Uterus (tissue), 4 donors: ENCODE results near the gene PVR. TPM values are rescaled to one million over a fixed set of nuclear protein-coding genes. Genes with fewer than 3 reads are reported as not detected.
"Not testable (repeated sequence)": the region's sequence is repeated elsewhere in the genome, so short reads cannot be mapped to it uniquely, and the experiment has no call there.

Source experiments
- DNase-seq, 2 donors: peaks; one replicate each; pipeline ENCODE4 v3.0.0-alpha.2; 2019 to 2020
- H3K27ac ChIP-seq, 2 donors: fragments of 200-600 bp; sonication (generic); 1 replicate in 1 of 2; 2 replicates in 1 of 2; pipeline ENCODE4 v1.5.1; 2016 to 2018
- H3K27me3 ChIP-seq, 2 donors: fragments of 200-600 bp; sonication (generic); one replicate each; pipeline ENCODE4 v1.5.1; 2018 to 2019; ENCODE audit warnings: control low read depth in 1 of 2
- H3K36me3 ChIP-seq, 2 donors: fragments of 200-600 bp; sonication (generic); one replicate each; pipeline ENCODE4 v1.5.1; 2019; ENCODE audit warnings: control low read depth in 1 of 2
- H3K4me1 ChIP-seq, 2 donors: fragments of 200-600 bp; sonication (generic); one replicate each; pipeline ENCODE4 v1.5.1; 2018 to 2019; ENCODE audit warnings: control low read depth in 1 of 2
- H3K4me3 ChIP-seq, 2 donors: fragments of 200-600 bp; sonication (generic); 1 replicate in 1 of 2; 2 replicates in 1 of 2; pipeline ENCODE4 v1.5.1; 2018 to 2019; ENCODE audit warnings: mild to moderate bottlenecking in 1 of 2
- H3K9me3 ChIP-seq, 2 donors: fragments of 200-600 bp; sonication (generic); one replicate each; pipeline ENCODE4 v1.5.1; 2019; ENCODE audit warnings: control low read depth in 1 of 2
- POLR2A ChIP-seq, 2 donors: fragments of 450-650 bp; IDR thresholded peaks; one replicate each; pipeline ENCODE4 v1.6.1; 2016; ENCODE audit warnings: antibody characterized with exemption in 2 of 2, mild to moderate bottlenecking in 1 of 2, moderate library complexity in 1 of 2
- intact Hi-C: fragments of 100-400 bp; cut with DNase I; formaldehyde crosslinking; loops from one replicate; pipeline ENCODE4 v1.15.1; 2023; ENCODE audit warnings: low total_unique reads
- total RNA-seq, 4 donors: library from RNA; depleted of rRNA in 3 of 4; stranded (reverse); fragments of >200 nt in 3 of 4; gene quantifications; one replicate each; pipeline versions ENCODE4 v1.1.0 to v1.2.4, GENCODE V29; 2014 to 2023
- TF ChIP-seq, protein P1 (sequence below), 4 experiments: fragments of 200-600 bp in 2 of 4; fragments of 450-650 bp in 2 of 4; sonication (generic) in 2 of 4; IDR thresholded peaks; one replicate each; pipeline ENCODE4 v1.5.1; 2016 to 2019; ENCODE audit warnings: antibody characterized with exemption in 4 of 4, mild to moderate bottlenecking in 2 of 4, moderate library complexity in 1 of 4
- donor health status: DM: yes; HTN: yes; CAD: no.

The PVR gene
- total RNA-seq, 4 donors from 2014 or later, result 7.9 to 45.3 (median 28.0) TPM

DNA sequence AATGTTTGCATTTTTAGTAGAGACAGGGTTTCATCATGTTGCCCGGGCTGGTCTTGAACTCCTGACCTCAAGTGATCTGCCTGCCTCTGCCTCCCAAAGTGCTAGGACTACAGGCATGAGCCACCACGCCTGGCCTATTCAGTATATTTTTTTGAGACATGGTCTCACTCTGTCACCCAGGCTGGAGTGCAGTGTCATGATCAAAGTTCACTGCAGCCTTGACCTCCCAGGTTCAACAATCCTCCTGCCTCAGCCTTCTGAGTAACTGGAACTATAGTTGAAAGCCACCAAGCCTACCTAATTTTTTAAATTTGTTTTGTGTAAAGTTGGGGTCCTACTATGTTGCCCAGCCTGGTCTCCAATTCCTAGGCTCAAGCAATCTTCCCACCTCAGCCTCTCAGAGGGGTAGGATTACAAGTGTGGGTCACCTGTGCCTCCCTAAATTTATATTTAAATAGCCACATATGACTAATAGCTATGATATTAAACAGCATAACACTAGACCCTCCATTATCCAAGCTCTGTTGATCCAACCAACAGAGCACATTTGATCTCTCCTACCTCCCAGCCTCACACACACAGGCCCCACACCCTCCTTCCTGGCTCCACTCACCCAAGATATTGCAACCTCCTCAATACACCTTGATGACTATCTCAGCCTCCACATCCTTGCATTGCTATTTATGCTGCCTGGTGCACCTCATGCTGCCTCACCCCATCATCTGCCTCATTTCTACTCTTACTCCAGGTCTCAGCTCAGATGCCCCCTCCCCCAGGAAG lies 25.5 kb downstream of the PVR start:
- TF ChIP-seq, protein P1, sequence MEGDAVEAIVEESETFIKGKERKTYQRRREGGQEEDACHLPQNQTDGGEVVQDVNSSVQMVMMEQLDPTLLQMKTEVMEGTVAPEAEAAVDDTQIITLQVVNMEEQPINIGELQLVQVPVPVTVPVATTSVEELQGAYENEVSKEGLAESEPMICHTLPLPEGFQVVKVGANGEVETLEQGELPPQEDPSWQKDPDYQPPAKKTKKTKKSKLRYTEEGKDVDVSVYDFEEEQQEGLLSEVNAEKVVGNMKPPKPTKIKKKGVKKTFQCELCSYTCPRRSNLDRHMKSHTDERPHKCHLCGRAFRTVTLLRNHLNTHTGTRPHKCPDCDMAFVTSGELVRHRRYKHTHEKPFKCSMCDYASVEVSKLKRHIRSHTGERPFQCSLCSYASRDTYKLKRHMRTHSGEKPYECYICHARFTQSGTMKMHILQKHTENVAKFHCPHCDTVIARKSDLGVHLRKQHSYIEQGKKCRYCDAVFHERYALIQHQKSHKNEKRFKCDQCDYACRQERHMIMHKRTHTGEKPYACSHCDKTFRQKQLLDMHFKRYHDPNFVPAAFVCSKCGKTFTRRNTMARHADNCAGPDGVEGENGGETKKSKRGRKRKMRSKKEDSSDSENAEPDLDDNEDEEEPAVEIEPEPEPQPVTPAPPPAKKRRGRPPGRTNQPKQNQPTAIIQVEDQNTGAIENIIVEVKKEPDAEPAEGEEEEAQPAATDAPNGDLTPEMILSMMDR (IDR thresholded peaks at IDR 0.05), result no peak
- no peak for TF ChIP-seq POLR2A (IDR thresholded peaks at IDR 0.05)
- Histone ChIP-seq H3K9me3 (no peaks in the 10 kb centered on the region), H3K27ac (no peak overlapping the region), H3K27me3 (no peaks in the 10 kb centered on the region), H3K4me1 (no peaks in the 10 kb centered on the region), H3K4me3 (no peak overlapping the region), H3K36me3 (no peaks in the 10 kb centered on the region)
- intact Hi-C loops, result no loop called here
- no peak for DNase-seq

DNA sequence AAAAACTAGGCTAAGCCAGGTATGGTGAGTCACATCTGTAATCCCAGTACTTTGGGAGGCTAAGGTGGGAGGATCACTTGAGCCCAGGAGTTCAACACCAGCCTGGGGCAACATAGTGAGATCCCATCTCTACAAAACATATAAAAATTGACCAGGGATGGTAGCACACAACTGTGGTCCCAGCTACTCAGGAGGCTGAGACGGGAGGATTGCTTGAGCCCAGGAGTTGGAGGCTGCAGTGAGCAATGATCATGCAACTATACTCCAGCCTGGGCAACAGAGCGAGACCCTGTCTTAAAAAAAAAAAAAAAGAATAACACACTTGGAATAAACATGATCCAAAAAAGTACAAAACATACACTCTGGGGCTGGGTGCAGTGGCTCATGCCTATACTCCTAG lies 26.3 kb downstream of the PVR start:
- DNase-seq, H3K4me3 ChIP-seq, H3K9me3 ChIP-seq, intact Hi-C loops, H3K27me3 ChIP-seq, H3K4me1 ChIP-seq, H3K36me3 ChIP-seq, H3K27ac ChIP-seq: not testable (repeated sequence)

DNA sequence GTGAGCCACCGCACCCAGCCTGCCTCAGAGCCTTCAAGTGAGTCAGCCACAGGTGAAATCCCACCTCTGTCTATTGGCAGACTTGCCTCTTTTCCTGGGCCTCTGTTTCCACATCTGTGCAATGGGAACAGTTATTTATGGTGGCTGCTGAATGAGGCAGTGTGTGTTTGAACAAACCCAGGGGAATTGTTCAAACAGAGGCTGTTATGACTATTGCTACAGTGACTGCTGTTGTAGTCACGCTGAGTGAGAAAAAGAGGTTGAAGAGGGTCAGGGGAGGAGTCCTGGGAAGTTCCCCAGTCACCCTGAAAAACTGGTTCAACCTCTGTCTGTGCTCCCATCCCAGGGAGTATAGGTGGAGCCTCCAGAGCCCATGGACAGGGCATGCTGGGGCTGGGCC lies 27.7 kb downstream of the PVR start, which contains the start of gene CEACAM19:
Gene CEACAM19 (plus strand): TSS at position 83 of the 400 bp plus-strand sequence. CDS start 450 bp downstream, outside the sequence.
- H3K27ac ChIP-seq, result no peak within 1 kb of the TSS
- H3K9me3 ChIP-seq, result no peaks in the 10 kb centered on the region
- H3K4me3 ChIP-seq, result no peak within 1 kb of the TSS
- H3K27me3 ChIP-seq, result no peaks in the 10 kb centered on the region
- H3K4me1 ChIP-seq, result no peaks in the 10 kb centered on the region
- intact Hi-C loops, result no loop called here
- H3K36me3 ChIP-seq, result no peaks in the 10 kb centered on the region
- TF ChIP-seq, protein P1 (IDR thresholded peaks at IDR 0.05), result no peak
- no peak for TF ChIP-seq POLR2A (IDR thresholded peaks at IDR 0.05)
- DNase-seq, result no peak

DNA sequence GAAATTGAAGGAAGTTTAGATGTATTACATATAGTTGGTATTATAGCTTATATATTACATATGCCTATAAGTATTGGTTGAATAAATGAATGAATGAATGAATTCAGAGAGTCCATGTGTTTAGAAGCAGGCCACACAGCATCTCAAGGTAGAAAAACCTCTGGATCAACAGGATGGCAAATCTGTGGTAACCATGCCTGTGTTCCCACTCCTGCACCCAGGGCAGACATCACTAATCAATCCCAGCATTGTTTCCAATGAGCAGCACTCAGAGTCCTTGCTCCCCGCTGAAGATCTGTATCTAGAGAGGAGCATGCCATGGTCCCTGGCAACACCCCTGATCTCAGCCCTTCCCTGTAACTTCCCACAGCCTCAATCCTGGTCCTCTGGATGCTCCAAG lies 28.5 kb downstream of the PVR start:
- DNase-seq, result no peak
- Histone ChIP-seq H3K4me1 (no peaks in the 10 kb centered on the region), H3K36me3 (no peaks in the 10 kb centered on the region), H3K9me3 (no peaks in the 10 kb centered on the region), H3K27me3 (no peaks in the 10 kb centered on the region), H3K4me3 (no peak overlapping the region), H3K27ac (no peak overlapping the region)
- intact Hi-C loops, result no loop called here
- no peak for TF ChIP-seq POLR2A (IDR thresholded peaks at IDR 0.05)

DNA sequence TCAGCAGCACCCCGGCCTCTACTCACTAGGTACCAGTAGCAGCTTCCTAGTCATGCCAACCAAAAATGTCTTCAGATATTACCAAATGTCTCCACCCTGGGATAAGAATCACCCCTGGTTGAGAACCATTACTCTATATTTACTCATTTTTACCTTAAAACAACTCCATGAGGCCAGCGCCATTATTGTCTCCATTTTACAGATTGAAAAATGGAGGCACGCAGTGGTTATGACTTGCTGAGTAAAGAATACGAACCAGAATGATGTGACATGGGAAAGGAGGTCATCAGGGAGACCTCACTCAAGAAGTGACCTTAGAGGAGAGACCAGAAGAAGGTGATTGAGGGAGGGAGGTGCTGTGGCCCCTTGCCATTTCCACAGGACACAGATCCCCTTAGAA lies 29.8 kb downstream of the PVR start:
- intact Hi-C loops, result no loop called here
- H3K36me3 ChIP-seq, result no peaks in the 10 kb centered on the region
- H3K27ac ChIP-seq, result no peak overlapping the region
- no peaks in the 10 kb centered on the region for H3K27me3 ChIP-seq
- DNase-seq, result no peak
- H3K4me3 ChIP-seq, result no peak overlapping the region
- no peaks in the 10 kb centered on the region for H3K9me3 ChIP-seq
- H3K4me1 ChIP-seq, result no peaks in the 10 kb centered on the region
- no peak for TF ChIP-seq POLR2A (IDR thresholded peaks at IDR 0.05)
- TF ChIP-seq, protein P1 (IDR thresholded peaks at IDR 0.05), result no peak

DNA sequence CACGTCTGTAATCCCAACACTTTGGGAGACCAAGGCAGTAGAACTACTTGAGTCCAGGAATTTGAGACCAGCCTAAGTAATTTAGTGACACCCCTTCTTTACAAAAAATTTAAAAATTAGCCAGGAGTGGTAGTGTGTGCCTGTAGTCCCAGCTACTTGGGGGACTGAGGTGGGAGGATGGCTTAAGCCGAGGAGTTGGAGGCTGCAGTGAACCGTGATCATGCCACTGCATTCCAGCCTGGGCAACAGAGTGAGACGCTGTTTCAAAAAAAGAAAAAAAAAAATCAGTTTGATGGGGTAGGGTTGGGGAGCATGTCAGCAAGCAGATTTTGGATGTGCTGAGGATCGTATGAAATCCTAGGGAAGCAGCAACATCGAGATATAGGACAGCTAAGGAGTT lies 31.8 kb downstream of the PVR start:
- Histone ChIP-seq H3K27ac (no peak overlapping the region), H3K9me3 (no peaks in the 10 kb centered on the region), H3K4me3 (no peak overlapping the region), H3K27me3 (no peaks in the 10 kb centered on the region), H3K4me1 (no peaks in the 10 kb centered on the region), H3K36me3 (no peaks in the 10 kb centered on the region)
- DNase-seq, result no peak
- no peak for TF ChIP-seq POLR2A (IDR thresholded peaks at IDR 0.05)
- TF ChIP-seq, protein P1 (IDR thresholded peaks at IDR 0.05), result no peak
- intact Hi-C loops, result no loop called here
